C4-2B (cell line): Measurements from ENCODE around the gene NUP188.
A peak's percentile ranks its signal among the peaks of the same experiment; 100 is the strongest.

ENCODE experiments used
- H3K27ac ChIP-seq: fragments of 450-650 bp; 2 replicates; pipeline ENCODE4 v1.5.1; 2017
- ZFX ChIP-seq: fragments of 450-650 bp; IDR thresholded peaks from 2 replicates; pipeline ENCODE4 v1.6.1; 2017
- TF ChIP-seq, protein P1 (sequence below): fragments of 450-650 bp; conservative IDR thresholded peaks from 2 replicates; pipeline ENCODE4 v1.5.1; 2017; ENCODE audit warnings: mild to moderate bottlenecking

Gene NUP188

GRCh38 chr9:128918921-128919320, 28.6 kb upstream of the NUP188 start:
- peak overlapping the region; percentile 20 for H3K27ac ChIP-seq
- TF ChIP-seq, protein P1, sequence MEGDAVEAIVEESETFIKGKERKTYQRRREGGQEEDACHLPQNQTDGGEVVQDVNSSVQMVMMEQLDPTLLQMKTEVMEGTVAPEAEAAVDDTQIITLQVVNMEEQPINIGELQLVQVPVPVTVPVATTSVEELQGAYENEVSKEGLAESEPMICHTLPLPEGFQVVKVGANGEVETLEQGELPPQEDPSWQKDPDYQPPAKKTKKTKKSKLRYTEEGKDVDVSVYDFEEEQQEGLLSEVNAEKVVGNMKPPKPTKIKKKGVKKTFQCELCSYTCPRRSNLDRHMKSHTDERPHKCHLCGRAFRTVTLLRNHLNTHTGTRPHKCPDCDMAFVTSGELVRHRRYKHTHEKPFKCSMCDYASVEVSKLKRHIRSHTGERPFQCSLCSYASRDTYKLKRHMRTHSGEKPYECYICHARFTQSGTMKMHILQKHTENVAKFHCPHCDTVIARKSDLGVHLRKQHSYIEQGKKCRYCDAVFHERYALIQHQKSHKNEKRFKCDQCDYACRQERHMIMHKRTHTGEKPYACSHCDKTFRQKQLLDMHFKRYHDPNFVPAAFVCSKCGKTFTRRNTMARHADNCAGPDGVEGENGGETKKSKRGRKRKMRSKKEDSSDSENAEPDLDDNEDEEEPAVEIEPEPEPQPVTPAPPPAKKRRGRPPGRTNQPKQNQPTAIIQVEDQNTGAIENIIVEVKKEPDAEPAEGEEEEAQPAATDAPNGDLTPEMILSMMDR: no peak
- TF ChIP-seq ZFX: no peak

- peak overlapping the region; percentile 20 for H3K27ac ChIP-seq
- TF ChIP-seq, protein P1: no peak
- TF ChIP-seq ZFX: no peak
Measured at GRCh38 chr9:128919402-128920089, 28.0 kb upstream of the NUP188 start.

GRCh38 chr9:128920381-128921058, 27.0 kb upstream of the NUP188 start, which contains the start of gene PHYHD1:
PHYHD1 (plus strand) TSS chr9:128920982; CDS start chr9:128922324, 1,342 bp downstream.
- no peak for TF ChIP-seq ZFX
- TF ChIP-seq, protein P1: no peak
- H3K27ac ChIP-seq: peak within 1 kb of the TSS; percentile 47

DNA sequence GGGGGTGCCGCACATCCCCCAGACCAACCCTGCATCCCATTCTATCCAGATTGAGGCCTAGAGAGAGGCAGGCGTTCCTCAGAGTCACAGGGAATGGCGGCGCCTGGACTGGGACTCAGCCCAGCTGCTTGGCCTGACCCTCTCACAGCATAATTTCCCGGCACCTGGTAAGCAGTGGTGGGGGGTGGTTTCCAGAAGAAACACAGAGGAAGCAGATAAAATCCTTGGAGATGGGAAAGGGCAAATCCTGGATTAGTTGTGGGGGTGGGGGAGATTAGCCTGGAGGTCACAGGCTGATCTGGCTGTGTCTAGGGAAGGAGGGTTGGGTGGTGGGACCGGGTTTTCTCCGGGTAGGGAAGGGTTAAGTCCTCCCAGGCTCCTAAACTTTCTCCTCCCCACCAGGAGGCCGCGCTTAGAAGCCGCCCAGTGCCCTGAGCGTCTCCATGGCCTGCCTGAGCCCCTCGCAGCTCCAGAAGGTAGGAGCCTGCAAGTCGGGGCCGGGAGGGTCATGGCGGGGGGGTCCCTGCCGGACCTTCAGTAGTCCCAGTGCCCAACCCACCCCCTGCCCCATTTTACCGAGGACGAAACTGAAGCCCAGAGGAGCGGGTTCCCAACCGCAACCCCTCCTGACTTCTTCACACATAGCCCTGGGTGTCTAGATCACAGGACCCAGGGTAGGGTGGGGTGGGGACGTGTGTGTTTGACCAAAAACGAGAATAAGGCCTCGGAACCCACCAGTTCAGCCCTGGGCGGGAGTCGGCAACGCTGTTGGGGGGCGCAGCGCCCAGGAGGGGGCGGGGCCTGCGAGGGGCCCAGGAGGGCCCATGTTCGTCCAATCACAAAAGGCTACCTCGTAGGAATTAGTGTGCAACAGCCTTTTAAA, 25.4 kb upstream of the NUP188 start:
- H3K27ac ChIP-seq: no peak overlapping the region
- TF ChIP-seq, protein P1: no peak
- no peak for TF ChIP-seq ZFX

DNA sequence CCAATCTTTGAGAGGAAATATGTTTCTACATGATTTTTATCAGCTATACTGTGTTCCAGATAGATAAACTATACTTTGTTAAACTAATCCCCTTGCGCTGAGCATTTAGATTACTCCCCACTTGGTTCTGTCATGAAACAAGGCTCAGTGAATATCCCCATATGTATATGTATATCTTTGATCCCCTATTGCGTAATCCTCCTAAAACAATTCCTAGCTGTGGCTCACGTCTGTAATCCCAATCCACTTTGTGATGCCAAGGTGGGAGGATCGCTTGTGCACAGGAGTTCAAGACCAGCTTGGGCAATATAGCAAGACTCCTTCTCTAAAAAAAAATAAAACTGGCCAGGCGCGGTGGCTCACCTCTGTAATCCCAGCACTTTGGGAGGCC, 24.0 kb upstream of the NUP188 start:
- no peak overlapping the region for H3K27ac ChIP-seq
- TF ChIP-seq ZFX: no peak
- TF ChIP-seq, protein P1: no peak

DNA sequence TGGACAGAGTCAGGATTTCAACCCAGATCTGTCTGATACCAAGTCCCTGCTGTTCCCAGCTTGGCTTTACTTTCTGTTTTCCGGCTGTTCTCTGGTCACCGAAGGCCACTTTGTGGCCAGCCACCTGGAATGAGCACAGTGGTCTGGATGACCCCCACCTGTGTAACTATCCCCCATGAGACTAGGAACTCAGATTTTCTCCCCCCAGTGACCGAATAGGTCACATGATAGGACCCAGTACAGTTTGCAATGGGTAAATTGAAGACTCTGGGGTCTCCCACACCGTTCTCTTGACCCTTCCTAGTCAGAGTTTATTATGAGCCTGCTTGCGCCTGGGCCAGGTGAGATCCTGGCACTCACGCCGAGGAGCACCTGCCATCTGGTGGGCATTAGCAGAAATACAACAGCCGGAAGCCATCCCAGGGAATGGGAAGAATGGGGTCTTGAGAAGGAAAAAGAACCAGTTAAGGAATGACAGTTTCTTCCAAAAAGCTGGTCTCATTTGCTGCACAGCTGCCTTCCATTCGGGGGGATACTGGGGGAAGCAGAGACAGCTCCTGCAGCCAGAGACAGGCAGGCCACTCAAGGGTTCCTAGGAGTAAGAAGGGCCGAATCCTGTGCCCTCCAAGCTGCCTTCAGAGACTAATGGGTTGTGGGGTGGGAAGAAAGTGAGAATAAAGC, 19.6 kb upstream of the NUP188 start:
- H3K27ac ChIP-seq: 0 out of 2 replicates have a peak overlapping the region, but pooled peaks have one; percentile 3
- TF ChIP-seq, protein P1: peak; percentile 96
- TF ChIP-seq ZFX: no peak
